HepG2 (cell line): ENCODE results near the gene TTLL13. TPM values are rescaled to one million over a fixed set of nuclear protein-coding genes. Genes with fewer than 3 reads are reported as not detected.
A peak's percentile ranks its signal among the peaks of the same experiment; 100 is the strongest.

Experiments used
- ELF1 ChIP-seq: sonication (generic); formaldehyde crosslinking; IDR thresholded peaks from 2 replicates; pipeline ENCODE4 v1.4.0; 2020; ENCODE audit warnings: missing genetic modification reagents
- GTF3A ChIP-seq: sonication (generic); formaldehyde crosslinking; conservative IDR thresholded peaks from 2 replicates; pipeline ENCODE4 v1.4.0; 2020; ENCODE audit warnings: mild to moderate bottlenecking, missing genetic modification reagents
- HOXA7 ChIP-seq: sonication (generic); formaldehyde crosslinking; IDR thresholded peaks from 2 replicates; pipeline ENCODE4 v1.8.1; 2022; ENCODE audit warnings: mild to moderate bottlenecking, missing genetic modification reagents, moderate library complexity
- KDM5B ChIP-seq: sonication (generic); formaldehyde crosslinking; IDR thresholded peaks from 2 replicates; pipeline ENCODE4 v1.4.0; 2020; ENCODE audit warnings: missing genetic modification reagents, mild to moderate bottlenecking, borderline replicate concordance
- KLF9 ChIP-seq: IDR thresholded peaks from 2 replicates; pipeline ENCODE4 v1.6.1; 2016; ENCODE audit warnings: low read depth
- NCOA2 ChIP-seq: sonication (generic); formaldehyde crosslinking; IDR thresholded peaks from 2 replicates; pipeline ENCODE4 v1.8.0; 2022; ENCODE audit warnings: inconsistent platforms
- PLSCR1 ChIP-seq: sonication (generic); formaldehyde crosslinking; IDR thresholded peaks from 2 replicates; pipeline ENCODE4 v1.5.0; 2020; ENCODE audit warnings: missing genetic modification reagents, mild to moderate bottlenecking, borderline replicate concordance
- SP2 ChIP-seq: sonication (generic); formaldehyde crosslinking; IDR thresholded peaks from 2 replicates; pipeline ENCODE4 v1.5.1; 2020; ENCODE audit warnings: mild to moderate bottlenecking, missing genetic modification reagents
- TOE1 ChIP-seq: sonication (generic); formaldehyde crosslinking; IDR thresholded peaks from 2 replicates; pipeline ENCODE4 v1.4.0; 2020; ENCODE audit warnings: mild to moderate bottlenecking, missing genetic modification reagents
- ZBTB42 ChIP-seq: sonication (generic); formaldehyde crosslinking; IDR thresholded peaks from 2 replicates; pipeline ENCODE4 v1.5.0; 2020; ENCODE audit warnings: mild to moderate bottlenecking, missing genetic modification reagents
- ZMYM4 ChIP-seq: sonication (generic); formaldehyde crosslinking; IDR thresholded peaks from 2 replicates; pipeline ENCODE4 v1.8.1; 2023; ENCODE audit warnings: mild to moderate bottlenecking, missing genetic modification reagents
- ZNF138 ChIP-seq: sonication (generic); formaldehyde crosslinking; IDR thresholded peaks from 2 replicates; pipeline ENCODE4 v1.5.0; 2020; ENCODE audit warnings: mild to moderate bottlenecking, low read depth, missing genetic modification reagents
- ZNF318 ChIP-seq: sonication (generic); formaldehyde crosslinking; IDR thresholded peaks from 2 replicates; pipeline ENCODE4 v1.4.0; 2020; ENCODE audit warnings: mild to moderate bottlenecking, missing genetic modification reagents
- ZNF609 ChIP-seq: sonication (generic); formaldehyde crosslinking; IDR thresholded peaks from 2 replicates; pipeline ENCODE4 v1.4.0; 2020; ENCODE audit warnings: mild to moderate bottlenecking, missing genetic modification reagents, borderline replicate concordance
- ZNF709 ChIP-seq: sonication (generic); formaldehyde crosslinking; IDR thresholded peaks from 2 replicates; pipeline ENCODE4 v1.5.0; 2020; ENCODE audit warnings: mild to moderate bottlenecking, missing genetic modification reagents
- ZSCAN30 ChIP-seq: sonication (generic); formaldehyde crosslinking; IDR thresholded peaks from 2 replicates; pipeline ENCODE4 v1.5.0; 2020; ENCODE audit warnings: mild to moderate bottlenecking, missing genetic modification reagents
- polyA plus RNA-seq, 8 experiments: library from polyadenylated mRNA; depleted of rRNA in 3 of 8; stranded (reverse) in 7 of 8; unstranded in 1 of 8; fragments of >200 nt; fragmentation: Illumina TruSeq in 4 of 8; extraction: Trizol in 4 of 8; gene quantifications; 2 replicates each; pipeline versions ENCODE4 v1.2.1 to v1.2.3, GENCODE V29; 2011 to 2016; ENCODE audit warnings: low read depth in 4 of 8, missing spikeins in 1 of 8, mixed read lengths in 1 of 8; ENCODE audit not compliant: insufficient read depth in 1 of 8
- total RNA-seq, 5 experiments: library from RNA; depleted of rRNA; stranded (reverse); fragments of >200 nt; fragmentation: Illumina TruSeq; extraction: Trizol; gene quantifications; 2 replicates each; pipeline ENCODE4 v1.2.3, GENCODE V29; 2016; ENCODE audit warnings: low read depth in 1 of 5

TTLL13 gene
- total and polyA plus RNA-seq, 2 of the 13 experiments (the other 11 are each of a cell fraction or from before 2014, with no cell fraction given), result 0.07 to 0.29 TPM

- no peak for TF ChIP-seq ZNF318
- TF ChIP-seq TOE1, result no peak
- TF ChIP-seq ZNF138, result no peak
- TF ChIP-seq ZNF609 (CRISPR knock-in tag), result peak; percentile 44
- TF ChIP-seq KLF9 (CRISPR knock-in tag), result peak; percentile 31; the same call in 1 of the 2 replicates
- TF ChIP-seq ZBTB42 (CRISPR knock-in tag), result no peak
- TF ChIP-seq NCOA2 (CRISPR knock-in tag), result no peak
- no peak for TF ChIP-seq PLSCR1 (CRISPR knock-in tag)
- TF ChIP-seq SP2 (CRISPR knock-in tag), result no peak
- peak; percentile 19 for TF ChIP-seq ZMYM4 (CRISPR knock-in tag)
- peak; percentile 62; the same call in 1 of the 2 replicates for TF ChIP-seq ELF1
- TF ChIP-seq KDM5B (CRISPR knock-in tag), result peak; percentile 73
- TF ChIP-seq HOXA7, result no peak
- no peak for TF ChIP-seq ZSCAN30 (CRISPR knock-in tag)
- TF ChIP-seq ZNF709 (CRISPR knock-in tag), result no peak; the same call in 1 of the 2 replicates
- 0 out of 2 replicates have a peak, but pooled peaks have one; percentile 15 for TF ChIP-seq GTF3A (CRISPR knock-in tag)
Observed at GRCh38 chr15:90233387-90234095, 15.8 kb upstream of the TTLL13 start, which contains the start of gene CIB1 (continued).
